Keratinocyte (primary cell): ENCODE results near the gene ZSCAN25. TPM values are rescaled to one million over a fixed set of nuclear protein-coding genes. Genes with fewer than 3 reads are reported as not detected.
"Not testable (repeated sequence)": the region's sequence is repeated elsewhere in the genome, so short reads cannot be mapped to it uniquely, and the experiment has no call there.

Experiments
- DNase-seq: peaks from one replicate; pipeline ENCODE4 v3.0.0-alpha.2; 2011; ENCODE audit warnings: low read depth, missing footprints, low spot score
- FAIRE-seq: peaks from 2 replicates; lab custom pipeline; 2011; peaks lifted over from hg19 to GRCh38; lab: Jason Lieb, UNC
- H2AFZ ChIP-seq: 2 replicates; pipeline ENCODE4 v1.6.0; 2012; ENCODE audit warnings: low read length, control low read depth, inconsistent platforms; ENCODE audit not compliant: control insufficient read depth
- H3K27ac ChIP-seq: 2 replicates; pipeline ENCODE4 v1.5.1; 2011; ENCODE audit warnings: low read length; ENCODE audit not compliant: control insufficient read depth, insufficient read depth
- H3K27me3 ChIP-seq: 3 replicates; pipeline ENCODE4 v1.6.0; 2011; ENCODE audit warnings: low read length; ENCODE audit not compliant: control insufficient read depth, insufficient read depth; ENCODE audit errors: extremely low read depth
- H3K36me3 ChIP-seq, 2 experiments: 2 replicates in 1 of 2; 3 replicates in 1 of 2; pipeline ENCODE4 v1.5.1; 2011; ENCODE audit warnings: low read length in 2 of 2, mild to moderate bottlenecking in 1 of 2; ENCODE audit not compliant: control insufficient read depth in 2 of 2, insufficient read depth in 2 of 2; ENCODE audit errors: extremely low read depth in 1 of 2
- H3K4me1 ChIP-seq: 3 replicates; pipeline ENCODE4 v1.5.1; 2011; ENCODE audit warnings: low read length; ENCODE audit not compliant: control insufficient read depth, insufficient read depth; ENCODE audit errors: extremely low read depth
- H3K4me2 ChIP-seq: 3 replicates; pipeline ENCODE4 v1.6.0; 2011; ENCODE audit warnings: low read depth, low read length; ENCODE audit not compliant: control insufficient read depth, insufficient read depth; ENCODE audit errors: extremely low read depth
- H3K4me3 ChIP-seq, 3 experiments: fragments of 200-600 bp in 1 of 3; sonication (generic) in 1 of 3; 2 replicates in 2 of 3; 3 replicates in 1 of 3; pipeline ENCODE4 v1.5.1; 2011 to 2016; ENCODE audit warnings: low read length in 3 of 3, mild to moderate bottlenecking in 3 of 3, control low read depth in 2 of 3, inconsistent platforms in 1 of 3, low read depth in 1 of 3, mixed read lengths in 1 of 3, mixed run types in 1 of 3, moderate library complexity in 1 of 3; ENCODE audit not compliant: control insufficient read depth in 2 of 3, insufficient read depth in 2 of 3; ENCODE audit errors: extremely low read depth in 1 of 3
- H3K79me2 ChIP-seq: 2 replicates; pipeline ENCODE4 v1.6.0; 2012; ENCODE audit warnings: low read length; ENCODE audit not compliant: control insufficient read depth, insufficient read depth
- H3K9ac ChIP-seq: 3 replicates; pipeline ENCODE4 v1.6.0; 2011; ENCODE audit warnings: low read length; ENCODE audit not compliant: control insufficient read depth, insufficient read depth; ENCODE audit errors: extremely low read depth
- H3K9me1 ChIP-seq: 3 replicates; pipeline ENCODE4 v1.6.0; 2011; ENCODE audit warnings: low read length; ENCODE audit not compliant: control insufficient read depth, insufficient read depth; ENCODE audit errors: extremely low read depth
- H3K9me3 ChIP-seq: 2 replicates; pipeline ENCODE4 v1.5.1; 2012; ENCODE audit warnings: low read depth, low read length; ENCODE audit not compliant: control insufficient read depth
- H4K20me1 ChIP-seq: 3 replicates; pipeline ENCODE4 v1.6.0; 2011; ENCODE audit warnings: low read length; ENCODE audit not compliant: control insufficient read depth, insufficient read depth; ENCODE audit errors: extremely low read depth
- EZH2 ChIP-seq: IDR thresholded peaks from one replicate; pipeline ENCODE4 v1.6.1; 2012; ENCODE audit warnings: inconsistent platforms, mild to moderate bottlenecking, low read length, moderate library complexity
- dilution Hi-C: fragments of 300-500 bp; cut with MboI; formaldehyde crosslinking; loops from one replicate; pipeline ENCODE4 v1.7.0; 2020; ENCODE audit warnings: low sequenced_read_pairs; ENCODE audit not compliant: extremely low pct_ligation_motif_present
- polyA plus RNA-seq, 5 experiments: library from polyadenylated mRNA; depleted of rRNA in 3 of 5; stranded (reverse) in 3 of 5; stranded (forward) in 1 of 5; unstranded in 1 of 5; fragments of >200 nt; gene quantifications; 1 replicate in 1 of 5; 2 replicates in 3 of 5; 3 replicates in 1 of 5; pipeline versions ENCODE4 v1.2.1 to v1.2.3, GENCODE V29; 2011 to 2012; ENCODE audit warnings: missing spikeins in 2 of 5, low read depth in 1 of 5, low replicate concordance in 1 of 5
- TF ChIP-seq, protein P1 (sequence below), 3 experiments: IDR thresholded peaks in 1 of 3; conservative IDR thresholded peaks in 1 of 3; optimal IDR thresholded peaks in 1 of 3; 2 replicates in 2 of 3; 3 replicates in 1 of 3; pipeline versions ENCODE3 to v1.5.1; 2011; ENCODE audit warnings: low read length in 3 of 3, mild to moderate bottlenecking in 3 of 3, moderate library complexity in 2 of 3, control low read depth in 1 of 3, inconsistent platforms in 1 of 3; ENCODE audit not compliant: insufficient read depth in 2 of 3; ENCODE audit errors: extremely low read depth in 1 of 3

The ZSCAN25 gene
- polyA plus RNA-seq, 1 donor (not counting 4 experiments of a cell fraction or from before 2014, with no cell fraction given) = 13.1 TPM

DNA sequence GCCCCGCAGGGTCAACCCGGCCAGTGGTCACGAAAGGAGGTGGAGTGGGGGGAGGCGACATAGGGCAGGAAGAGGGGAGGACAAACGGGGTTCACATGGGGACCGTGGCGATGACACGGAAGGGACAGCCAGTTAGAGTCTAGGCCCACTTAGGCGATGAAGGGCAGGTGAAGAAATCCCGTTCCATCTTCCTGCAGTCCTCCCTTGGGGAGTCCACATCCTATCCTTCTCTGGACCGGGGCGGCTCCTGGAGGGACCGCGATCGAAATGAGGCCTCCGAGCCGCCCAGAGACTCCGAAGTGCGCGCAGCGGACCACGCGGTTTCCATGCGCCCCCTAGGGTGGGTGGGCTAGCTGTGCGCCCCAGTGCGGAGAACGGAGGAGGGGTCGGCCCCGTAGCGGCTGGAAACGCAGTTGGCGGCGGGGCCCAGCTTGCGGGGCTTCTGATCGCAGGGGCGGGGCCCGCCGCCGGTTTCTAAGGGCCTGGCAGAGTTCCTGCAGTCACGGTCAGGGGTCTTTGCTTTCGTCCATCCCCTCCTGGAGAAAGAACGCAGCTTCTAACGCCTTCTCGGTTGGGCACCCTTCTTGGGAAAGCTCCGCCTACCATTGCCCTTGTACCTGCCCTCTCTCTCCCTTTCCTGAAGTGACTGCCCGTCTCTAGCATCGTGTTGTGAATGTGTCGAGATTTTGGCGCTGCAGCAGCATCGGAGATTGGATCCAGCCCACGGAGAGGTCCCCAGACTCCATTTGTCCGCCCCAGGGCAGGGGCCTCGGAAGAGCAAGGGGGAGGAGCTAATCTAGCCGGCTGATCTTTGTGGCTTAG, 36.6 kb upstream of the ZSCAN25 start:
- dilution Hi-C loops = no loop called here
- FAIRE-seq = no peak
- H3K4me2 ChIP-seq = peak overlapping the region; percentile 83

DNA sequence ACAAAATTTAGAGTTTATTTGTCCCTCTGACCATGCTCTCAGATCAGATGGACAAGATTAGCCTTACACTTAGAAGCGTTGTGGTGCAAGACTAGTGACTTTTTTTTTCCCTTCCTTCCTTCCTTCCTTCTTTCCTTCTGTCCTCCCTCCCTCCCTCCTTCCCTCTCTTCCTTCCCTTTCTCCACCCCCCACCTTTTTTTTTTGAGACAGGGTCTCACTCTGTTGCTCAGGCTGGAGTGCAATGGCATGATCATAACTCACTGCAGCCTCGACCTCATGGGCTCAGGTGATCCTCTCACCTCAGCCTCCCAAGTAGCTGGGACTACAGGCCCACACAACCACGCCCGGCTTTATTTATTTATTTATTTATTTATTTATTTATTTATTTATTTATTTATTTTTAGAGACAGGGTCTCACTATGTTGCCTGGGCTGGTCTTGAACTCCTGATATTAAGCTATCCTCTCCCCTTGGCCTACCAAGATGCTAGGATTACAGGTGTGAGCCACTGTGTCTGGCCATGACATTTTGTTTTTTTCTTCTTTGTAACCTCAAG, 35.9 kb upstream of the ZSCAN25 start:
- not testable (repeated sequence) for FAIRE-seq, H3K79me2 ChIP-seq
- H3K9ac ChIP-seq = peak overlapping the region; percentile 37

More for the DNA sequence above, 36.6 kb upstream of the ZSCAN25 start:
- no peaks in the 10 kb centered on the region for H3K79me2 ChIP-seq
- peak overlapping the region; percentile 37 for H3K9ac ChIP-seq
- H3K27me3 ChIP-seq = no peaks in the 10 kb centered on the region
- peaks cover 12% of the 10 kb centered on the region for H3K4me1 ChIP-seq
- TF ChIP-seq, protein P1, sequence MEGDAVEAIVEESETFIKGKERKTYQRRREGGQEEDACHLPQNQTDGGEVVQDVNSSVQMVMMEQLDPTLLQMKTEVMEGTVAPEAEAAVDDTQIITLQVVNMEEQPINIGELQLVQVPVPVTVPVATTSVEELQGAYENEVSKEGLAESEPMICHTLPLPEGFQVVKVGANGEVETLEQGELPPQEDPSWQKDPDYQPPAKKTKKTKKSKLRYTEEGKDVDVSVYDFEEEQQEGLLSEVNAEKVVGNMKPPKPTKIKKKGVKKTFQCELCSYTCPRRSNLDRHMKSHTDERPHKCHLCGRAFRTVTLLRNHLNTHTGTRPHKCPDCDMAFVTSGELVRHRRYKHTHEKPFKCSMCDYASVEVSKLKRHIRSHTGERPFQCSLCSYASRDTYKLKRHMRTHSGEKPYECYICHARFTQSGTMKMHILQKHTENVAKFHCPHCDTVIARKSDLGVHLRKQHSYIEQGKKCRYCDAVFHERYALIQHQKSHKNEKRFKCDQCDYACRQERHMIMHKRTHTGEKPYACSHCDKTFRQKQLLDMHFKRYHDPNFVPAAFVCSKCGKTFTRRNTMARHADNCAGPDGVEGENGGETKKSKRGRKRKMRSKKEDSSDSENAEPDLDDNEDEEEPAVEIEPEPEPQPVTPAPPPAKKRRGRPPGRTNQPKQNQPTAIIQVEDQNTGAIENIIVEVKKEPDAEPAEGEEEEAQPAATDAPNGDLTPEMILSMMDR (optimal IDR thresholded peaks at IDR 0.05 in 1 of 3, IDR thresholded peaks at IDR 0.05 in 1 of 3, conservative IDR thresholded peaks at IDR 0.05 in 1 of 3; ENCODE audit: extremely low read depth in 1 of 3, insufficient read depth in 2 of 3, low read length in 3 of 3) = peak in 2 of 3 experiments; percentile 7 to 45
- no peak for TF ChIP-seq EZH2
- no peaks in the 10 kb centered on the region for H4K20me1 ChIP-seq
- no peak overlapping the region for H3K27ac ChIP-seq
- DNase-seq = no peak
- peak overlapping the region; percentile 37 to 61 (median 61) for H3K4me3 ChIP-seq
- H2AFZ ChIP-seq = peak overlapping the region; percentile 90
- H3K9me3 ChIP-seq = no peaks in the 10 kb centered on the region
- no peaks in the 10 kb centered on the region for H3K36me3 ChIP-seq
- H3K9me1 ChIP-seq = no peaks in the 10 kb centered on the region

More for the DNA sequence above, 35.9 kb upstream of the ZSCAN25 start:
- H3K36me3 ChIP-seq, dilution Hi-C loops, H3K9me1 ChIP-seq, H3K9me3 ChIP-seq, H3K27me3 ChIP-seq, H4K20me1 ChIP-seq, H3K27ac ChIP-seq, DNase-seq: not testable (repeated sequence)
- Histone ChIP-seq H3K4me2 (peak overlapping the region; percentile 83), H3K4me1 (peaks cover 12% of the 10 kb centered on the region), H2AFZ (peak overlapping the region; percentile 90), H3K4me3 (peak overlapping the region in 1 of 3 experiments; percentile 61)
